Stimulated activated CD4-positive, alpha-beta T cell treated with anti-CD3 and anti-CD28 coated beads, Interleukin-1b, Interleukin-23, amount 100 ng/mL, for 48 hours (primary cell): ENCODE data around the gene KCNA10.

Source experiments
- DNase-seq: peaks from one replicate; pipeline ENCODE4 v3.0.0-alpha.2; 2020

Gene KCNA10

GRCh38 chr1:110477041-110477440 is 41.9 kb downstream of the KCNA10 start:
- DNase-seq: no peak

GRCh38 chr1:110476028-110476765 is 42.8 kb downstream of the KCNA10 start:
- DNase-seq: no peak

- DNase-seq: no peak
Measured at GRCh38 chr1:110475362-110476027, 43.5 kb downstream of the KCNA10 start.

DNA sequence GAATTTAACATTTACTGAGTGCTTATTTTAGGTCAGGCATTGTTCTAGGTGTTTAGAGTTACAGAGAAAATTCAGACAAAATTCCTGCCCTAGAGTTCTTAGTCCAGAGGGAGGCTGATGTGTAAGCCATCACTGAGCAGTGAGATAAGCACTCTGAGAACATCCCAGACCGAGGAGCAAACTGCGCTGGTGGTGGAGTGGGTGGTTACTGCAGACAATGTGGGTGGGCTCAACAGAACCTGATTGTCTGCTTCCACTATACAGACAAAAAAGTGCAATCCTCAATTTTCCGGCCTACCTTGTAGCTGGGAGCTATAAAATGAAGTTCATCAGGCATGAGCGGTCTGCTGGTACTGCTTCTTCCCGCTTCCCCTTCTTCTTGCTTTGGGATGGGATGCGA is 44.5 kb downstream of the KCNA10 start:
- DNase-seq: no peak

DNA sequence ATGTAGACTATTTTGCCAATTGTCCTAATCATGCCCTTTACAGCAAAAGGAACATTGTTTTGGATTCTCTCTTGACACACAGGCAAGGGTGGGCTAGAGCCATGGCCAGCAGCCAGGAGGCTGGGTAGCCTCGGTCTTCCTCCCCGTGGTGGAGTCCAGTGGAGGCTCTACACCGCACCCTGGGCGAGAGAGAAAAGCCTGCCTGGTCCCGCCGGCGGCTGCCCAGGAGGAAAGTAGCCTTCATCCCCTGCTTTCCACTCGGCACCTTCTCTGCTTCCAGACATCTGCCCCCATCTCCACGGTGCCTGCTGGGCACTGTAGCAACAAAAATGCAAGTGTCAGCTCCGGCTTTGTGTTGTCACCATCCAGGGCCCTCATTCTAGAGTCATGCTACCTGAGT is 46.4 kb downstream of the KCNA10 start:
- DNase-seq: no peak

DNA sequence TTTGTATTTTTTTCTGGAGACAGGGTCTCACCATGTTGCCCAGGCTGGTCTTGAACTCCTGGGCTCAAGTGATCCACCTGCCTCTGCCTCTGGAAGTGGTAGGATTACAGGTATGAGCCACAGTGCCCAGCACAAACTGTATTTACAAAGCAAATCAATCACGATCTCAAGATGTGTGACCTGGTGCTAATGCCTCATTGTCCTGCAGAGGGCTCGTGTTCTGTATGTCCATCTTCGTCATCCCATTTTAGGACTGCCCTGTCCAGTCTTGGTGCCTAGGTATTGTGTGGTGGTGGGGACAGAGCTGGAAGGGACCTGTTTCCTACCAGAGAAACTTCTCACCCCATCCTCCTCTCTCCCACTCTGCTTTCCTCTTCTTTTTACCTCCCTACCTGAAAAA is 47.8 kb downstream of the KCNA10 start:
- DNase-seq: no peak
